Endothelial cell of umbilical vein (primary cell): Measurements from ENCODE around the gene STRA6.

Experiments used
- CTCF ChIP-seq, 2 donors: IDR thresholded peaks; 1 replicate in 1 of 2; 2 replicates in 1 of 2; pipeline ENCODE4 v1.5.1; 2011; ENCODE audit warnings: low read length in 2 of 2, mild to moderate bottlenecking in 2 of 2, moderate library complexity in 2 of 2, control low read depth in 1 of 2, inconsistent platforms in 1 of 2, low read depth in 1 of 2; ENCODE audit not compliant: insufficient read depth in 1 of 2; ENCODE audit errors: extremely low read depth in 1 of 2
- POLR2A ChIP-seq: IDR thresholded peaks from 2 replicates; pipeline ENCODE4 v1.6.1; 2012; ENCODE audit warnings: low read depth, mild to moderate bottlenecking, control low read depth, low read length
- POLR2AphosphoS5 ChIP-seq: IDR thresholded peaks from 2 replicates; pipeline ENCODE4 v1.6.1; 2012; ENCODE audit warnings: low read depth, mild to moderate bottlenecking, control low read depth, low read length, moderate library complexity; ENCODE audit not compliant: insufficient read depth

GRCh38 chr15:74216949-74217348 is 14.4 kb upstream of the STRA6 start:
- TF ChIP-seq CTCF (IDR thresholded peaks at IDR 0.05; ENCODE audit: extremely low read depth in 1 of 2, insufficient read depth in 1 of 2, low read depth in 1 of 2, low read length in 2 of 2) (no peak), POLR2A (no peak), POLR2AphosphoS5 (no peak)
